ENCODE measurements around the gene SIGLEC10. TPM values are rescaled to one million over a fixed set of nuclear protein-coding genes. Genes with fewer than 3 reads are reported as not detected.
A peak's percentile ranks its signal among the peaks of the same experiment; 100 is the strongest.

Gene SIGLEC10
- total and polyA plus RNA-seq, 5 donors = 0.62 to 6.5 (median 1.9) TPM

- intact Hi-C loops (cut with DNase I) = no loop called here
- H3K27ac ChIP-seq (ENCODE audit: low read length) = no peak overlapping the region
- H3K4me3 ChIP-seq (ENCODE audit: low read length) = no peak overlapping the region
- WGBS = 73% methylated on average over 8 of the region's 8 CpGs
- H3K27me3 ChIP-seq (ENCODE audit: control insufficient read depth, insufficient read depth) = no peaks in the 10 kb centered on the region
- H3K4me1 ChIP-seq (ENCODE audit: control insufficient read depth, insufficient read depth, low read length) = no peaks in the 10 kb centered on the region
- ATAC-seq (no peak), DNase-seq (no peak)
- no peaks in the 10 kb centered on the region for H3K9me3 ChIP-seq (ENCODE audit: control insufficient read depth, low read length)
Measured at GRCh38 chr19:51371186-51371690, 46.2 kb downstream of the SIGLEC10 start.

GRCh38 chr19:51370230-51370629 lies 47.2 kb downstream of the SIGLEC10 start:
- no peak overlapping the region for H3K27ac ChIP-seq (ENCODE audit: low read length)
- no peak overlapping the region for H3K4me3 ChIP-seq (ENCODE audit: low read length)
- H3K9me3 ChIP-seq (ENCODE audit: control insufficient read depth, low read length) = no peaks in the 10 kb centered on the region
- ATAC-seq = no peak
- intact Hi-C loops (cut with DNase I) = no loop called here
- H3K4me1 ChIP-seq (ENCODE audit: control insufficient read depth, insufficient read depth, low read length) = peaks cover 1% of the 10 kb centered on the region
- H3K27me3 ChIP-seq (ENCODE audit: control insufficient read depth, insufficient read depth) = no peaks in the 10 kb centered on the region
- 73% methylated on average over 4 of the region's 4 CpGs for WGBS
- no peak for DNase-seq

- Histone ChIP-seq H3K27me3 (ENCODE audit: control insufficient read depth, insufficient read depth) (no peaks in the 10 kb centered on the region), H3K27ac (ENCODE audit: low read length) (peak within 1 kb of the TSS; percentile 61), H3K4me1 (ENCODE audit: control insufficient read depth, insufficient read depth, low read length) (peaks cover 6% of the 10 kb centered on the region), H3K9me3 (ENCODE audit: control insufficient read depth, low read length) (no peaks in the 10 kb centered on the region), H3K4me3 (ENCODE audit: low read length) (peak within 1 kb of the TSS; percentile 37)
- intact Hi-C loops (cut with DNase I) = no loop called here
- DNase-seq = peak in 1 of 3 donors; percentile 56
- no peak for ATAC-seq
- WGBS = 62% methylated on average over 23 of the region's 23 CpGs
Measured at GRCh38 chr19:51368366-51369282, 48.8 kb downstream of the SIGLEC10 start, which contains the start of gene CLDND2. Gene CLDND2 (minus strand): TSS chr19:51369003. CDS start chr19:51368577, 426 bp downstream.

- 2% methylated on average over 64 of the region's 64 CpGs for WGBS
- Histone ChIP-seq H3K4me3 (ENCODE audit: low read length) (peak overlapping the region; percentile 78), H3K9me3 (ENCODE audit: control insufficient read depth, low read length) (no peaks in the 10 kb centered on the region), H3K4me1 (ENCODE audit: control insufficient read depth, insufficient read depth, low read length) (peaks cover 10% of the 10 kb centered on the region), H3K27me3 (ENCODE audit: control insufficient read depth, insufficient read depth) (no peaks in the 10 kb centered on the region), H3K27ac (ENCODE audit: low read length) (peak overlapping the region; percentile 61)
- DNase-seq (peak; percentile 99 to 100 (median 100)), ATAC-seq (peak; percentile 93 to 95)
- intact Hi-C loops (cut with DNase I) = no loop called here
Measured at GRCh38 chr19:51367565-51368365, 49.7 kb downstream of the SIGLEC10 start.

- intact Hi-C loops (cut with DNase I) = no loop called here
- Histone ChIP-seq H3K4me3 (ENCODE audit: low read length) (peak overlapping the region; percentile 78), H3K9me3 (ENCODE audit: control insufficient read depth, low read length) (no peaks in the 10 kb centered on the region), H3K27me3 (ENCODE audit: control insufficient read depth, insufficient read depth) (no peaks in the 10 kb centered on the region), H3K27ac (ENCODE audit: low read length) (peak overlapping the region; percentile 97), H3K4me1 (ENCODE audit: control insufficient read depth, insufficient read depth, low read length) (peaks cover 10% of the 10 kb centered on the region)
- ATAC-seq (no peak), DNase-seq (peak in 2 of 3 donors; percentile 52 to 75)
- under 1% methylated on average over 15 of the region's 15 CpGs for WGBS
Measured at GRCh38 chr19:51367255-51367564, 50.2 kb downstream of the SIGLEC10 start.

- H3K27ac ChIP-seq (ENCODE audit: low read length) = peak overlapping the region; percentile 97
- H3K9me3 ChIP-seq (ENCODE audit: control insufficient read depth, low read length) = no peaks in the 10 kb centered on the region
- ATAC-seq (peak; percentile 85 to 88), DNase-seq (peak; percentile 99)
- WGBS = under 1% methylated on average over 54 of the region's 54 CpGs
- intact Hi-C loops (cut with DNase I) = loop anchor here in 1 of 4 donors (1.0 kb wide), 1 partner anchor 27 kb away; no protein-coding TSS in a partner anchor
- peaks cover 10% of the 10 kb centered on the region for H3K4me1 ChIP-seq (ENCODE audit: control insufficient read depth, insufficient read depth, low read length)
- H3K4me3 ChIP-seq (ENCODE audit: low read length) = peak overlapping the region; percentile 78
- H3K27me3 ChIP-seq (ENCODE audit: control insufficient read depth, insufficient read depth) = no peaks in the 10 kb centered on the region
Measured at GRCh38 chr19:51366389-51367254, 50.8 kb downstream of the SIGLEC10 start.

GRCh38 chr19:51365965-51366388 lies 51.5 kb downstream of the SIGLEC10 start, which contains the start of gene ETFB:
Gene ETFB (minus strand): TSS chr19:51366388. CDS start chr19:51366326, 62 bp downstream.
- Histone ChIP-seq H3K9me3 (ENCODE audit: control insufficient read depth, low read length) (no peaks in the 10 kb centered on the region), H3K27ac (ENCODE audit: low read length) (peak within 1 kb of the TSS; percentile 97), H3K4me3 (ENCODE audit: low read length) (peak within 1 kb of the TSS; percentile 78), H3K27me3 (ENCODE audit: control insufficient read depth, insufficient read depth) (no peaks in the 10 kb centered on the region), H3K4me1 (ENCODE audit: control insufficient read depth, insufficient read depth, low read length) (peaks cover 10% of the 10 kb centered on the region)
- intact Hi-C loops (cut with DNase I) = loop anchor here in 1 of 4 donors (1.0 kb wide), 1 partner anchor 27 kb away; no protein-coding TSS in a partner anchor
- WGBS = under 1% methylated on average over 27 of the region's 27 CpGs
- DNase-seq (no peak), ATAC-seq (no peak)

- peaks cover 10% of the 10 kb centered on the region for H3K4me1 ChIP-seq (ENCODE audit: control insufficient read depth, insufficient read depth, low read length)
- H3K27ac ChIP-seq (ENCODE audit: low read length) = peak overlapping the region; percentile 92
- WGBS = 16% methylated on average over 10 of the region's 10 CpGs
- DNase-seq (peak in 2 of 3 donors; percentile 38 to 67), ATAC-seq (no peak)
- intact Hi-C loops (cut with DNase I) = no loop called here
- H3K27me3 ChIP-seq (ENCODE audit: control insufficient read depth, insufficient read depth) = no peaks in the 10 kb centered on the region
- peak overlapping the region; percentile 78 for H3K4me3 ChIP-seq (ENCODE audit: low read length)
- H3K9me3 ChIP-seq (ENCODE audit: control insufficient read depth, low read length) = no peaks in the 10 kb centered on the region
Measured at GRCh38 chr19:51365211-51365964, 52.1 kb downstream of the SIGLEC10 start.

- ATAC-seq = no peak
- Histone ChIP-seq H3K4me3 (ENCODE audit: low read length) (no peak overlapping the region), H3K27ac (ENCODE audit: low read length) (peak overlapping the region; percentile 65), H3K4me1 (ENCODE audit: control insufficient read depth, insufficient read depth, low read length) (peaks cover 10% of the 10 kb centered on the region), H3K27me3 (ENCODE audit: control insufficient read depth, insufficient read depth) (no peaks in the 10 kb centered on the region), H3K9me3 (ENCODE audit: control insufficient read depth, low read length) (no peaks in the 10 kb centered on the region)
- no peak for DNase-seq
- 74% methylated on average over 15 of the region's 15 CpGs for WGBS
- intact Hi-C loops (cut with DNase I) = no loop called here
Measured at GRCh38 chr19:51364200-51365106, 53.0 kb downstream of the SIGLEC10 start.

Data from right cardiac atrium (tissue), 5 donors.